HG03280 (cell line): ENCODE results near the gene AP3M1.

Experiments
- ATAC-seq: cut with Tn5 transposase; IDR thresholded peaks from one replicate; pipeline ENCODE4 v1.9.1; 2021; ENCODE audit warnings: mild to moderate bottlenecking, moderate library complexity; ENCODE audit not compliant: unreplicated experiment

Gene AP3M1

DNA sequence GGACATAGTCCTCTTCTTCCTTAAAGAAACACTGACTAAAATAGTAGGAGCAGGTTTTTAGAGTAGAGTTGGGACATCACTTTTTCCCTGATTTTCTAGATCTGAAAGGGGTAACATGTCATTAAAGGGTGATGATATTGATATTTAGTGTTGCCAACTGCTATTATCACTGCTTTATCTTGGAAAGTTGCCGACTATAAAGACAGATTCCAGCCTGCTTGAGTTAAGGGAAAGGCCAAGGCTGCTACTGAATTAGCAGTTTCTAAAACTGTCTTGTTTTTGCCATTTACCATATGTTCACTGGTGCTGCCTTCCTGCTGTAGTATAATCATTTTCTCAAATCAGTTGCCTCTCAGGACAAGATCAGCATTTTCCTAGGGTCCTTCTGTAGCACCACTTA, 29.7 kb downstream of the AP3M1 start:
- no peak for ATAC-seq

- ATAC-seq = no peak
Observed at GRCh38 chr10:74118804-74119203, 31.8 kb downstream of the AP3M1 start.

- no peak for ATAC-seq
Observed at GRCh38 chr10:74117738-74118137, 32.9 kb downstream of the AP3M1 start.

- ATAC-seq = no peak
Observed at GRCh38 chr10:74114041-74114448, 36.6 kb downstream of the AP3M1 start.

GRCh38 chr10:74113546-74113945, 37.1 kb downstream of the AP3M1 start:
- ATAC-seq = no peak

GRCh38 chr10:74111799-74112198, 38.8 kb downstream of the AP3M1 start:
- no peak for ATAC-seq

GRCh38 chr10:74110120-74110519, 40.5 kb downstream of the AP3M1 start:
- ATAC-seq = no peak

- no peak for ATAC-seq
Observed at GRCh38 chr10:74109452-74109851, 41.2 kb downstream of the AP3M1 start.

- ATAC-seq = no peak
Observed at GRCh38 chr10:74107391-74107790, 43.2 kb downstream of the AP3M1 start.

GRCh38 chr10:74104996-74105395, 45.6 kb downstream of the AP3M1 start:
- ATAC-seq = no peak

DNA sequence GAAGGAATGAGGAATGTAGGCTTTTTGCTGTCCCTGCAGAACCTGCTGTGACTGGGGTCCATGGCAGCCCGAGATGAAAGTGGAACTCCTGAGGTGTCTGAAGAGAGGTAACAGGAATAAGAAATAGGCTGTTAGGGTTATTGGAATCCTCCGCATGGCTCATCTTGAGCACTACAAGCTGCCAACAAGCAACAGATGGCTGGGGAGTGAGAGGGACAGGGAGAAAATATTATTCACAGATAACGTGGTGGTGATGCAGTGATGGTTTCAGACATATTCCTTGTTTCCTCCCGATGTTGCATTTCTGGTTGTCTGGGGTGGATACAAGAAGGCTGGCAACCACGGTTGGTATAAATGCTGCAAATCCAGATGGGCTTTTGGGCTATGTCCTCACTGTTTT, 46.1 kb downstream of the AP3M1 start:
- ATAC-seq = no peak

GRCh38 chr10:74103560-74104258, 46.9 kb downstream of the AP3M1 start:
- ATAC-seq = no peak

DNA sequence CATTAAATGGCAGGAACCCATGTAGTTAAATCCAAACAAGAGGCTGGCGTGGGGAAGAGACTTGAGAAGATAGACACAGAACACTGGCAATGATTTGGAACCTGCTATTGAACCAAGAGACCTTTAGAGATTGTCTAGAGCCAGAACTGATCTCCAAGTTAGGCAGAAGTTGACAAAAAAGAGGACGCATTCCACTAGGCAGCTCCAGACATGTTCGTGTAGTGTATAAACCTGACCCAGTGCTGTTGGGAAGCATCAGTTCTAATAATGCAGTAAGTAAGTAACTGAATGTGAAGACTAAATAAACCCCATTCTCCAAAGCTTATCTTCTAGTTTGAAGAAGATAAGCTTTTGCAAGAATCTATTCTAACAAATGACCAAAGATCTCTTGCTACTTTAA, 50.8 kb downstream of the AP3M1 start:
- no peak for ATAC-seq

- ATAC-seq = no peak
Observed at GRCh38 chr10:74099420-74099819, 51.2 kb downstream of the AP3M1 start.

DNA sequence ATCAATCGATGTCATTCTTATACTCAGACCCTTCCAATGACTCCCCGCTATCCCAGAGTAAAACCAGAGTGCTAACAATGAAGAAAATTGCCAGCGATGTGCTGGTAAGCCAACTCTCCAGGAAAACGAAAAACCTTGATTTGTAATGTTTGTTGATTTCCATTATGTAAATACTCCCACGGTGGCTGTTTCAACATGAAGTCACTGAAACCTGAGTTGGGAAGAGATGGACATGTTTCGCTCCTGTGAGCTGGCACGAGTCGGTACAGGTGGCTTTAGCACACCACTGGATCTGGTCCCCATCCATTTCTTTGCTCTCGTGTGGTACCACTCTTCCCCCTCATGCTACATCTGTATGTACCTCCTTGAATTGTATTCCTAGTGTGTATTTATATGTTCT, 52.9 kb downstream of the AP3M1 start:
- ATAC-seq = no peak

DNA sequence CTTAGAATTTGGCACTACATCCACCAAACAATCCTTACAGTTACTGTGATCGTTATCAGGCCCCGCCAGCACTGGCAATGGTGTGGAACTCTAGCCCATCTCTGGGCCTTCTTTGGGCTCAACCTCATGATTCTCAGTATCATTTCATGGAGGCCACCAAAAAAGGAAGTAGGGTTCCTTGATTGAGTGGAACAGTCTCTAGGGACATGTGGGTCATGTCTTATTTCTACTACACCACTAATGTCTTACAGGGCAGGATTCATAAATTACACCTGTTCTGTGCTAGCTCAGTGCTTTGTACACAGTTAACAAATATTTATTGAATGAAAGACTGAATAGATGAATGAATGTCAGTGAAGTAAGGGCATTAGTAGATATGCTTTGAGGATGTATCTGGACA, 53.9 kb downstream of the AP3M1 start:
- ATAC-seq = peak; percentile 80

DNA sequence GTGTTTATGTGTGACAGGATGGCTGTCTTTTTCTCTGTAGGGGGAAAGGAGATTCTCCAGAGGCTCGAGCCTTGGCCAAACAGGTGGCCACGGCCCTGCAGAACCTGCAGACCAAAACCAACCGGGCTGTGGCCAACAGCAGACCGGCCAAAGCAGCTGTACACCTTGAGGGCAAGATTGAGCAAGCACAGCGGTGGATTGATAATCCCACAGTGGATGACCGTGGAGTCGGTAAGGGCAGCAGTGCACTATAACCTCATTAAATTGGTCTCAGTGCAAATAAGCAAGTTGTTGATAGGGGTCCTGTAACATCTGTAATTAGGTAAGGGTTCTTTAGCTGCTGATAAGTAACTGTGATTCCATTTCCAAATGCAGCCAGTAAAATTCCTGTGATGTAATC, 56.4 kb downstream of the AP3M1 start:
- ATAC-seq = no peak

DNA sequence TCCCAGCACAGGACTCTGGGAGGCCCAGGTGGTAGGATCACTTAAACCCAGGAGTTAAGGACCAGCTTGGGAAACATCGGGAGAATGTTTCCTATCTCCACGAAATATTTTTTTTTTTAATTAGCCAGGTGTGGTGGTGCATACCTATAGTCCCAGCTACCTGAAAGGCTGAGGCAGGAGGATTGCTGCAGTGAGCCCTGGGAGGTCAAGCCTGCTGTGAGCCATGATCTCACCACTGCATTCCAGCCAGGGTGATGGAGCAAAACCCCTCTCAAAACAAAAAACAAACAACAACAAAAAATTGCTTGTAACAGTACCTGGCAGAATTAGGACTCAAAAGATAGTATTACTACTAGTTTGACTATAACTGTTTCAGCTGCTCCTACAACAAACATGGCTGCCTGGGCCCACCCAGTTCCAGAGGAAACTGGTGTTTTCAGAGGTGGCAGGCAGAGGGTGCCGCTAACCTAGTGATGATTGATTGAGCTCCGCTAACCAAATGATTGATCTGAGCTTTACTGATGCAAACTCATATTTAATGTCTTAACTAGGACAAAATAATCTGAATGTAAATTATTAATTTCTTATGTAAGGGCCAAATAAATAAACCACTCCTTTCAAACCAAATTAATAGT, 57.0 kb downstream of the AP3M1 start:
- ATAC-seq = no peak

- no peak for ATAC-seq
Observed at GRCh38 chr10:74092372-74092771, 58.3 kb downstream of the AP3M1 start.

GRCh38 chr10:74088722-74089121, 61.9 kb downstream of the AP3M1 start:
- ATAC-seq = no peak

- no peak for ATAC-seq
Observed at GRCh38 chr10:74086317-74086716, 64.3 kb downstream of the AP3M1 start.

DNA sequence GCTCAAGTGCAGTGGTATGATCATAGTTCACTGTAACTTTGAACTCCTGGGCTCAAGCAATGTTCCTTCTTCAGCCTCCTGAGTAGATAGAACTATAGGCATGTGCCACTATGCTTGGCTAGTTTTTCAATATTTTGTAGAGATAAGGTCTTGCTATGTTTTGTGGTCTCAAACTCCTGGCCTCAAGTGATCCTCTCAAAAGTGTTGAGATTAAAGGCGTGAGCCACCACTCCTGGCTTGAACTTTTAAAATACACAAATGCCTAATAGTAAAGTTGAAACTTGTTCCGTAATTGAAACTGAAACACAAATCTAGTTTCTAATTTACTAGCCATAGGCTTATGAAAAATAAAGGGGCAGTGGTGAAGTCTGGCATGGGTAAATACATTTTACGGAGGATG, 65.7 kb downstream of the AP3M1 start:
- peak; percentile 83 for ATAC-seq

GRCh38 chr10:74083304-74083703, 67.3 kb downstream of the AP3M1 start:
- ATAC-seq = no peak
